Fibroblast of lung (primary cell): ENCODE data around the gene NDST3. TPM values are rescaled to one million over a fixed set of nuclear protein-coding genes. Genes with fewer than 3 reads are reported as not detected.

ENCODE experiments used
- DNase-seq, 2 donors: peaks; one replicate each; pipeline versions ENCODE4 v3.0.0 to v3.0.0-alpha.2; 2010; ENCODE audit warnings: low read depth in 2 of 2
- H2AFZ ChIP-seq: 2 replicates; pipeline ENCODE4 v1.5.1; 2012; ENCODE audit warnings: low read length, control low read depth, inconsistent platforms
- H3K27ac ChIP-seq: 2 replicates; pipeline ENCODE4 v1.5.1; 2011; ENCODE audit warnings: low read length, control low read depth; ENCODE audit not compliant: insufficient read depth
- H3K27me3 ChIP-seq: 2 replicates; pipeline ENCODE4 v1.5.1; 2011; ENCODE audit warnings: mild to moderate bottlenecking, low read length; ENCODE audit not compliant: control insufficient read depth, insufficient read depth
- H3K36me3 ChIP-seq: 2 replicates; pipeline ENCODE4 v1.5.1; 2011; ENCODE audit warnings: low read length; ENCODE audit not compliant: control insufficient read depth, insufficient read depth
- H3K4me1 ChIP-seq: 2 replicates; pipeline ENCODE4 v1.5.1; 2011; ENCODE audit warnings: low read length; ENCODE audit not compliant: control insufficient read depth, insufficient read depth; ENCODE audit errors: extremely low read depth
- H3K4me2 ChIP-seq: 2 replicates; pipeline ENCODE4 v1.5.1; 2011; ENCODE audit warnings: low read length, control low read depth; ENCODE audit not compliant: insufficient read depth; ENCODE audit errors: extremely low read depth
- H3K4me3 ChIP-seq, 4 experiments: fragments of 200-600 bp in 1 of 4; sonication (generic) in 1 of 4; replicated peaks in 1 of 4; 2 replicates each; pipeline ENCODE4 v1.5.1; 2011 to 2016; ENCODE audit warnings: low read length in 4 of 4, low read depth in 3 of 4, mild to moderate bottlenecking in 3 of 4, control low read depth in 2 of 4, inconsistent platforms in 1 of 4, mixed read lengths in 1 of 4; ENCODE audit not compliant: insufficient read depth in 1 of 4; ENCODE audit errors: control extremely low read depth in 1 of 4
- H3K79me2 ChIP-seq: 2 replicates; pipeline ENCODE4 v1.5.1; 2012; ENCODE audit warnings: mild to moderate bottlenecking, low read length, inconsistent platforms; ENCODE audit not compliant: control insufficient read depth, insufficient read depth
- H3K9ac ChIP-seq: 2 replicates; pipeline ENCODE4 v1.5.1; 2011; ENCODE audit warnings: mild to moderate bottlenecking, low read length, control low read depth; ENCODE audit not compliant: insufficient read depth
- H3K9me3 ChIP-seq: 2 replicates; pipeline ENCODE4 v1.5.1; 2012; ENCODE audit warnings: low read depth, low read length; ENCODE audit not compliant: control insufficient read depth, insufficient read depth
- H4K20me1 ChIP-seq: 2 replicates; pipeline ENCODE4 v1.5.1; 2011; ENCODE audit warnings: low read length; ENCODE audit not compliant: control insufficient read depth, insufficient read depth; ENCODE audit errors: extremely low read depth
- EZH2 ChIP-seq: IDR thresholded peaks from 2 replicates; pipeline ENCODE4 v1.5.1; 2012; ENCODE audit warnings: low read length, control low read depth, mild to moderate bottlenecking; ENCODE audit errors: missing control alignments
- polyA plus RNA-seq, 2 donors: library from polyadenylated mRNA; depleted of rRNA in 1 of 2; stranded (reverse) in 1 of 2; unstranded in 1 of 2; fragments of >200 nt; gene quantifications; 2 replicates each; pipeline ENCODE4 v1.2.1, GENCODE V29; 2011 to 2012; ENCODE audit warnings: missing spikeins in 1 of 2
- total RNA-seq: library from RNA; depleted of rRNA; stranded (reverse); fragments of >200 nt; gene quantifications from 2 replicates; pipeline ENCODE4 v1.2.1, GENCODE V29; 2014
- TF ChIP-seq, protein P1 (sequence below), 2 donors: IDR thresholded peaks in 1 of 2; conservative IDR thresholded peaks in 1 of 2; 1 replicate in 1 of 2; 2 replicates in 1 of 2; pipeline ENCODE4 v1.5.1; 2011 to 2012; ENCODE audit warnings: low read length in 2 of 2, control low read depth in 1 of 2, inconsistent platforms in 1 of 2, low read depth in 1 of 2, mild to moderate bottlenecking in 1 of 2

NDST3 gene
- total and polyA plus RNA-seq, 2 donors (not counting 1 experiment from before 2014, with no cell fraction given), result 0.16 TPM; not detected in 1

DNA sequence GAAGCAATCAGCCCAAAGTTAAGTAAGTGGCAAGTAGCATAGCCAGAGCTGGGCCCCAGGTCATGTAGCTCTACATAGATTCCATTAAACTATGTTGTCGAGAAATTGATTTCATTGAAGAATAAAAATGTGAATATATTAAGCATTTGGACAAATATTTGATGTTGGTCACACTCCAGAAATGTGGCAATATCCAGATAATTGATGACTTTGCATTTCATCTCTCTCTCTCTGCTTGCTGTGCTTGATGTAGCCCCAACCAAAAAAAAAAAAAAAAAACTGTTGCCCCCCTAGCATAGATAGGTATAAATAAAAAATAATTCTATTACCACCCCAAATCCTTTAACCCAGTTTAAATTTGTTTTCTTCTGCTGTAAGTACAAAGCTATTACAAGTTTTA is 7.5 kb upstream of the NDST3 start:
- Histone ChIP-seq H3K4me2 (no peak overlapping the region), H3K27ac (no peak overlapping the region), H3K79me2 (no peaks in the 10 kb centered on the region), H3K9me3 (no peaks in the 10 kb centered on the region), H3K9ac (no peak overlapping the region), H4K20me1 (no peaks in the 10 kb centered on the region), H3K36me3 (no peaks in the 10 kb centered on the region), H3K4me1 (no peaks in the 10 kb centered on the region), H3K27me3 (no peaks in the 10 kb centered on the region), H3K4me3 (no peak overlapping the region), H2AFZ (no peak overlapping the region)
- no peak for DNase-seq
- TF ChIP-seq EZH2, result no peak
- TF ChIP-seq, protein P1, sequence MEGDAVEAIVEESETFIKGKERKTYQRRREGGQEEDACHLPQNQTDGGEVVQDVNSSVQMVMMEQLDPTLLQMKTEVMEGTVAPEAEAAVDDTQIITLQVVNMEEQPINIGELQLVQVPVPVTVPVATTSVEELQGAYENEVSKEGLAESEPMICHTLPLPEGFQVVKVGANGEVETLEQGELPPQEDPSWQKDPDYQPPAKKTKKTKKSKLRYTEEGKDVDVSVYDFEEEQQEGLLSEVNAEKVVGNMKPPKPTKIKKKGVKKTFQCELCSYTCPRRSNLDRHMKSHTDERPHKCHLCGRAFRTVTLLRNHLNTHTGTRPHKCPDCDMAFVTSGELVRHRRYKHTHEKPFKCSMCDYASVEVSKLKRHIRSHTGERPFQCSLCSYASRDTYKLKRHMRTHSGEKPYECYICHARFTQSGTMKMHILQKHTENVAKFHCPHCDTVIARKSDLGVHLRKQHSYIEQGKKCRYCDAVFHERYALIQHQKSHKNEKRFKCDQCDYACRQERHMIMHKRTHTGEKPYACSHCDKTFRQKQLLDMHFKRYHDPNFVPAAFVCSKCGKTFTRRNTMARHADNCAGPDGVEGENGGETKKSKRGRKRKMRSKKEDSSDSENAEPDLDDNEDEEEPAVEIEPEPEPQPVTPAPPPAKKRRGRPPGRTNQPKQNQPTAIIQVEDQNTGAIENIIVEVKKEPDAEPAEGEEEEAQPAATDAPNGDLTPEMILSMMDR (conservative IDR thresholded peaks at IDR 0.05 in 1 of 2, IDR thresholded peaks at IDR 0.05 in 1 of 2; ENCODE audit: low read depth in 1 of 2, low read length in 2 of 2), result no peak

DNA sequence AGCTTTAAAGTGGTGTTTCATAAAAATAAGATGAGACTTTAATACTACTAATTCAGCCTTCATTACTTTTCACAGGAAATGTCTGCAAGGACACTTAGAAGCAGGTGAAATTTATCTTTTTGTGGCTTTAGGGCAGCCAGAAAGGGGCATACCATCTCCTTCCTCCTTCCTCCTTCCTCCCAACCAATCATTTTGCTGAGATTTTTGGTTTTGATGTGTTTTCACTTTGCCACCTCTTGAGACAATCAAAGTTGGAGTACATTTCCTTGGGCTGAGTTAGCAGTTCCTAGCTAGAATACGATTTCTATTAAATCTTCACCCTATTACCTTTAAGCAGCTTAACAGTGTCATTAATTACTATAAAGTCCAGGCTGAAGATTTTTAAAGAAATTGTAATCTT is 5.1 kb upstream of the NDST3 start:
- Histone ChIP-seq H3K9me3 (no peaks in the 10 kb centered on the region), H4K20me1 (no peaks in the 10 kb centered on the region), H2AFZ (no peak overlapping the region), H3K9ac (no peak overlapping the region), H3K4me1 (no peaks in the 10 kb centered on the region), H3K27ac (no peak overlapping the region), H3K79me2 (no peaks in the 10 kb centered on the region), H3K4me2 (no peak overlapping the region), H3K27me3 (peaks cover 2% of the 10 kb centered on the region), H3K4me3 (no peak overlapping the region), H3K36me3 (no peaks in the 10 kb centered on the region)
- DNase-seq, result no peak
- no peak for TF ChIP-seq EZH2
- TF ChIP-seq, protein P1 (conservative IDR thresholded peaks at IDR 0.05 in 1 of 2, IDR thresholded peaks at IDR 0.05 in 1 of 2; ENCODE audit: low read depth in 1 of 2, low read length in 2 of 2), result no peak

DNA sequence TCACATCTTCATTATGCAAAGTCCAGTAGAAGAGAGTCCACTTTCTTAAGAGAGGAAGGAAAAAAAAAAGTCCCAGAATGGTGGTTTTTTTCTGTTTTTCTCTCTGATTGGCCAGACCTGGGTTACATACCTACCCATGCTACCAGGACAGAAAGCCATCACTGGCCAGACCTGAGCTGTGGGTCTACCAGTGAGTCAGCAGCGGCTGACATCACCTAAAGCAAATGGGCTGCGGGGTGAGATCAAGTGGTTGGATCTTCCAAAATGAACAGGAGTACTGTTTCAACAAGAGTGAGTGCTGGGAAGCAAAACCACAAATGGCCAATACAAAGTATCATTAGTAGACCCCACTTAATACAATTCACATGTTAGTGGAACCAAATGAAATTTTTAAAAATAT is 1.6 kb upstream of the NDST3 start:
- no peak overlapping the region for H2AFZ ChIP-seq
- H3K4me2 ChIP-seq, result peak overlapping the region; percentile 94
- no peak overlapping the region for H3K9ac ChIP-seq

More for the DNA sequence above, 1.6 kb upstream of the NDST3 start:
- Histone ChIP-seq H3K9me3 (no peaks in the 10 kb centered on the region), H3K27ac (no peak overlapping the region), H4K20me1 (no peaks in the 10 kb centered on the region), H3K4me3 (peak overlapping the region in 3 of 4 experiments; percentile 46 to 61 (median 51)), H3K36me3 (no peaks in the 10 kb centered on the region), H3K79me2 (no peaks in the 10 kb centered on the region), H3K27me3 (peaks cover 2% of the 10 kb centered on the region), H3K4me1 (no peaks in the 10 kb centered on the region)
- DNase-seq, result peak; percentile 5 to 63
- no peak for TF ChIP-seq EZH2
- TF ChIP-seq, protein P1 (conservative IDR thresholded peaks at IDR 0.05 in 1 of 2, IDR thresholded peaks at IDR 0.05 in 1 of 2; ENCODE audit: low read depth in 1 of 2, low read length in 2 of 2), result no peak
